Activated CD4-positive, alpha-beta T cell treated with anti-CD3 and anti-CD28 coated beads, Interleukin-2, amount 50 U/mL, for 48 hours (primary cell): ENCODE measurements around the gene GP1BB.

Experiments used
- DNase-seq, 2 experiments: peaks; one replicate each; pipeline ENCODE4 v3.0.0-alpha.2; 2020

Gene GP1BB

GRCh38 chr22:19756288-19757128 lies 33.2 kb downstream of the GP1BB start:
- DNase-seq = peak; percentile 68 to 73

- DNase-seq = no peak
These were observed 34.0 kb downstream of the GP1BB start for GRCh38 chr22:19757140-19757984.

DNA sequence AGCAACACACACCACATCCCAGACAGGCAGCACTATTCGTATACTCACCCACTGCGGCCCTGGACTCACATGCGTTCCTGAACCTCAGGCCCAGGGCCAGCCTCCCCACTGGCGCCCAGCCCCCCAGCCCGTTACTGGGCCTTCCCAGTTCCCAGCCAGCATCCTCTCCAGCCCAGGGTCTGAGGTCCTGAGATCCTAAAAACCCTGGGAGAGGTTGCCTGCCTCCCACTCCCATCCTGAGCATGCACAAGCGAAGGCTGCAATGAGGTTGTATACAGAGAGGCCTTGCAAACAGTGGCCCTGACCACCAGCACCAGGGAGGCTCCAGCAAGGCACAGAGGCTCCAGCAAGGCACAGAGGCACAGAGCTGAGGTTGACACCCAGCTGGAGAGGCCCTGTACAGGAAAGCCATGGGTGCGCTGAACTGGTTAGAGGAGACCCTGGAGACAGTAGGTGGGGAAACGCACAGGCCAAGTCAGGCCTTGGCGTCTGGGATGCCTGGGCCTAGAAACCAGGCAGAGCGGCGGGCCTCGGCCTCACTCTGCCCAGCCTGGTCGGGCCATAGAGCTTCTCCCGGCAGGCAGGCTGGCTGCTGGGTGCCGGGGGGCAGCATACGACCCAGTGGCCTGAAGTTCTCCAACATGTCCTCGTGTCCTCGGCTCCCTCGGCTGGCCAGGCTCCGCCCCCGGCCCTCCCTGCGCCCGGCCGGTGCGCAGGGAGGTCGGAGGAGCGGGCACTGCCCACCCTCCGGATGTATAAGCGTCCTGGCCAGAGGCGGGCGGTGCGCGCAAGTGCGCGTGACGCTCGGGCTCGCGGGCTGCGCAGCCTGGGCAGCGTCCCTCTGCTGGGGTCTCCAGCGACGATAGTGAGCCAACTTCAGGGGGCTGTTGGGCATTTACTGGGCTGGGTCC lies 34.9 kb downstream of the GP1BB start:
- DNase-seq = no peak

GRCh38 chr22:19758896-19759426 lies 35.6 kb downstream of the GP1BB start:
- no peak for DNase-seq

- no peak for DNase-seq
These were observed 36.2 kb downstream of the GP1BB start for GRCh38 chr22:19759427-19760057.

DNA sequence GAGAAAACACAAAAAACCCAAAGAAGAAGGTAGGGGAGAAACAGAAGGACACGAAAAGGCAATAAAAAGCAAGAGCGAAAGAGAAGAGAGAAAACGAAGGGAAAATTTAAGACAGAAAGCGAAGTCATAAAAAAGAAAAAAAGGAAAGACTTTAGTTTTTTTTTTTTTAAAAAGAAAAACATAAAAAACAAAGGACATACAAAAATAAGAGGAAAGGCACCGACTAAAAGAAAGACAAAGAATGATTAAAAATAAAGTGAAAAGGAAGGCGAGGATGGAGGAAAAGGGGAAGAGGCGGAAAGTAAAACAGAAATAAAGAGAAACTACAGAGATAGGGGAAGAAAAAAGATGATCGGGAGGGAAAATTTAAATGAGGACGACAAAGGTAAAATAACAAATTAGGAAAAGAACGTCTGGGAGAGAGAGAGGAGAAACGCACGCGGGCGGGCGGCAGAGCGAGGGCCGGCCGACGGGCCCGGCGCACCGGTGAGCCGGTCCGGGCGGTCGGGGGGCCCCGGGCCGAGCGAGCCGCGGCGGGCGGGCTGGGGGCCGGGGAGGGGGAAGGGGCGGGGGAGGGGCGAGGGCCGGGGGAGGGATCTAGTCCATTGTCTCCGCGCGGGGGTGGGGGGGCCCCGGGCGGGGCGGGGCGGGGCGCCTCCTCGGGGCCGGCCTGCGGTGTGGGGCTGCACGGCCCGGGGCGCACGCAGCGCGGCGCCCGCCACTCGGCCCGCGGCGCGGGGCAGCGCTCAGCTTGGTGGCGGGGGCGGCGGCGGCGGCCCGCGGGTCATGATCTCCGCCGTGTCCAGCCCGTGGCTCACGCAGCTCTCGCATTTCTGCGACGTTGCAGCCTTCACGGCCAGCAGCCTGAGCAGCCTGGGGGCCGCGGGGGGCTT lies 37.0 kb downstream of the GP1BB start, which contains the start of gene TBX1:
Gene TBX1 (plus strand): TSS at position 721 of the 893 bp plus-strand sequence. CDS start 66 bp downstream, at position 787.
- DNase-seq = no peak

DNA sequence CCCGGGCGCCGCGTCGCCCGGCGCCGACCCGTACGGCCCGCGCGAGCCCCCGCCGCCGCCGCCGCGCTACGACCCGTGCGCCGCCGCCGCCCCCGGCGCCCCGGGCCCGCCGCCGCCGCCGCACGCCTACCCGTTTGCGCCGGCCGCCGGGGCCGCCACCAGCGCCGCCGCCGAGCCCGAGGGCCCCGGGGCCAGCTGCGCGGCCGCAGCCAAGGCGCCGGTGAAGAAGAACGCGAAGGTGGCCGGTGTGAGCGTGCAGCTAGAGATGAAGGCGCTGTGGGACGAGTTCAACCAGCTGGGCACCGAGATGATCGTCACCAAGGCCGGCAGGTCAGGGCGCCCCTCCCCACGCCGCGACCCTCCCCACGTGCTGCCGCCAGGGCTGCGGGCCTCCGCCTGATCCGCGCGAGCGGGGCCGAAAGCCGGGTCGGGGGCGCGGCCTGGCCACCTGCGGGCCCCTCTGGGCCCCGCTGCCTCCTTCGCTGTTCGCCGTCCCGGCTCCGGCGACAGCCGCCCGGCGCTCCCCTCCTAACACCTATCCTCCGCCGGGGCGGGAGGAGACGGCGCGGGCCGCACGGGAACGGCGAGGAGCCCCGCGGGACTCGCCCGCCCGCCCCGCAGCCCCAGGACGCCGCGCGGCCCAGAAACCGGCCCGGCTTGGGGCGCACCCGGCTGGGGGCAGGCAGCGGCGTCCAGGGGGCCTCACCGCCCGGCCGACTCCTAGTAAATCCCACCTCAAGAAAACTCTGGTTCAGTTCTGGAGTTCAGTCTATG lies 37.8 kb downstream of the GP1BB start:
- DNase-seq = no peak

DNA sequence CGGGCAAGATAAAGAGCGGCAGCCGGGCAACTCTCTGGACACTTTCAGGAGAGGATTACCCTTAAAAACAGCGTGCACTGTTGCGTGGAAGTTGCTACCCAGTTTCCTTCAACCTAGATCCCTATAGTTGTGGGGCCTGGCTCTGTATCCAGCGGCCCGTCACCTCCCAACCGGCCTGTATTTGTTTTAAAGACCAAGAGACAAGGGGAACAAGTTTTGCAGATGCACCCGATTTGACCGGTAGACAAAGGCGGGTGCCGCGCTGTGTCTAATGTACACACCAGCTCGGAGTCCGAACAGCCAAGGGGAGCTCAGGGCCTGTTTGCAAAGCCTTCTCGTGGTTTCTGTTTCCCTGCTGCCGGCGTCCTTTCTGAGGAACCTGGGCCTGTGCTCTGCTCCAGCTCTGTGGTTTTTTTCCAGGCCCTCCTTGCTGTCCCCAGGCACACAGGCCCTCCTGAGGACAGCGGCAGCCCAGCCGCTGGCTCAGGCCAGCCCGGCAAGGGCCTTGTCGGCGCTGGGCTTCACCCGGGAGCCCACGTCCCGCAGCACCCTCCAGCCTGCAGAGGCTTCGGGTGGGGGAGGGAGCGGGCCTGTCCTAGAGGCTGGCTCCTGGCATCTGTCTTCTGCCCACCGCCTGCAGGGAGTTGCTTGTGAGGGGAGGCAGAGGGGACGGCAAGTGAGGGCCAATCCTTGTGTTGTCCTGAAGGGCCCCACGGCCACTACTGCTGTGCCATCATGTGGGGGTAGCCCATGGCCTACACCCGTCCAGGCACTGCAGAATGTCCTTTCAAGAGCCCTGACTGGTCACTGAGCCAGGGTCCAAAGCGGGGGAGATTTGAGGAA lies 38.6 kb downstream of the GP1BB start:
- DNase-seq = no peak

DNA sequence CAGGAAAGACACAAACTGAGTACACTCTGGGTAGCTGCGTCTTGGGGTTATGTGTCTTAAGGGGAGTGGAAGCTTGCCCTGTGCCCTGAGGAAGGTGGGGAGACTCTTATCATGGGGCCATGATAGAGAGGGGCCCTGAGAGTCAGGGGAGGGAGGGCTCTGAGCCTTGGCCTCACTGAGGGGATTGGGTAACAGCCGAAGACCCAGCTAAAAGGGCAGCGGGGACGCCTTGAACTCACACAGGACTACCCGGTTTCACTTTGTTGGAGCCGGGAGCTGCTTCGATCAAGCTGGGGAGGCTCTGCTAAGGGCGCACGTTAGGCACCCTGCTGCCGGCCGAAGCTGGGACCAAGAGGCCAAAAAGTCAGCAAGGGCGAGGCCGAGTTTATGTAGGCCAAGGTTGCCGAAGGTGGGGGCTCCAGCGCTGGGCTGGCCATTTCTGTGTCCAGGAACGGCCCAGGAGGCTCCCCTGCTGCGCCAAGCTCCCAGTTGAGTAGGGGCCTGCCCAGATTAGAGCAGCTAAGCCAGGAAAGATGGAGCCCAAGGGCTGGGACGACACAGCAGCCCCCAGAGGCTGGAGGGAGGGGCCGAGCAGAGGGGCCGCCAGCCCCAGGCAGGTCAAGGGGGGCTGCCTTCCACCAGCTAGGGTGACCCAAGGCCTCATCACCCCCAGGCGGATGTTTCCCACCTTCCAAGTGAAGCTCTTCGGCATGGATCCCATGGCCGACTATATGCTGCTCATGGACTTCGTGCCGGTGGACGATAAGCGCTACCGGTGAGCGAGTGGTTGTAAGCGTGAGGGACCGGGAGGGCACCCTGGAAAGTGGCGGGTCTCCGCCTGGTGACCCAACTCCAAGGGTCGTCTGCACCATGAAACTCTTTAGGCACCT lies 39.5 kb downstream of the GP1BB start:
- DNase-seq = no peak

DNA sequence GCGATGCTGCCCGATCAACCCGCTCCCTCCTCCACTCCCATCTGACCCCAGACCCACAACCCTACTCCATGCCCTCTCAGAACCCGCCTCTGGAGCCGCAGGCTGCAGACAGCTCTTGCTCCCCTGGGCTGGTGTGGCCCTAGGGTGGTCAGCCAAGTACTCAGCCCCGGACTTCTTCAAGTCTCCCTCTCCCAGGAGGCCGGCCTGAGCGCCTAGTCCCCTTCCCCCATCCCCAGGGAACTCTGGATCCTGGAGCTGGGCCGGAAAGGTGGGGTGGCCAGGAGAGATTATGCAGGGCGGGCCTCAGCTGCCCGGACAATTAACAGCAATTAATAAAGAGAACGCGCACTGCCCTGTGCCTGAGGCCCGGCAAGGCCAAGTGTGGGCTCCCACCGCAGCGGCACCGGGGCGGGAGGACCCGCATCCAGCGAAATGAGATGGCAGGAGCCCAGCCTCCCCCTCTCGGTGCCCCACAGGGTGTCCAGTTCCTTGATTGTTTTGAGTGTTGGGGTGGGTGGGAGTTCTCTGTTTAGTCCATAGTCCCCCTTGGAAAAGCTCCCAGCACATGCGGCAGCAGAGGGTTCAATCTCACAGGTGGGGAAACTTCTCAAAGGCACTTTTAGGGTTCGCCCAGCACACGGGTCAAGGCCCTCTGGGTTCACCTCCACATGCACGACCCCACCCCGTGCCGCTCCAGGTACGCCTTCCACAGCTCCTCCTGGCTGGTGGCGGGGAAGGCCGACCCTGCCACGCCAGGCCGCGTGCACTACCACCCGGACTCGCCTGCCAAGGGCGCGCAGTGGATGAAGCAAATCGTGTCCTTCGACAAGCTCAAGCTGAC lies 40.3 kb downstream of the GP1BB start:
- DNase-seq = no peak

DNA sequence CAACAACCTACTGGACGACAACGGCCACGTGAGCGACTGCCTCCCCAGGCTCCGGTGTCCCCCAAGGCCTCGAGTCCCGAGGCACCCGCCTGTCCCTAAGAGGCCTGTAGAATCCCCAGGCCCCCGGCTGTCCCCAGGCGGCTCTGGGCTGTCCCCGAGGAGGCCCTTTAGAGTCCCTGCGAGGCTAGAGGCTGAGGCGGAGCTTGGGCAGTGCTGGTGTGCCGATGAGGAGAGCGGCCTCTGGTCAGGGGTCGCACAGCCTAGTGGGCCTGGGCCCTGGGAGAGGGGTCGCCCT lies 40.9 kb downstream of the GP1BB start:
- DNase-seq = no peak

DNA sequence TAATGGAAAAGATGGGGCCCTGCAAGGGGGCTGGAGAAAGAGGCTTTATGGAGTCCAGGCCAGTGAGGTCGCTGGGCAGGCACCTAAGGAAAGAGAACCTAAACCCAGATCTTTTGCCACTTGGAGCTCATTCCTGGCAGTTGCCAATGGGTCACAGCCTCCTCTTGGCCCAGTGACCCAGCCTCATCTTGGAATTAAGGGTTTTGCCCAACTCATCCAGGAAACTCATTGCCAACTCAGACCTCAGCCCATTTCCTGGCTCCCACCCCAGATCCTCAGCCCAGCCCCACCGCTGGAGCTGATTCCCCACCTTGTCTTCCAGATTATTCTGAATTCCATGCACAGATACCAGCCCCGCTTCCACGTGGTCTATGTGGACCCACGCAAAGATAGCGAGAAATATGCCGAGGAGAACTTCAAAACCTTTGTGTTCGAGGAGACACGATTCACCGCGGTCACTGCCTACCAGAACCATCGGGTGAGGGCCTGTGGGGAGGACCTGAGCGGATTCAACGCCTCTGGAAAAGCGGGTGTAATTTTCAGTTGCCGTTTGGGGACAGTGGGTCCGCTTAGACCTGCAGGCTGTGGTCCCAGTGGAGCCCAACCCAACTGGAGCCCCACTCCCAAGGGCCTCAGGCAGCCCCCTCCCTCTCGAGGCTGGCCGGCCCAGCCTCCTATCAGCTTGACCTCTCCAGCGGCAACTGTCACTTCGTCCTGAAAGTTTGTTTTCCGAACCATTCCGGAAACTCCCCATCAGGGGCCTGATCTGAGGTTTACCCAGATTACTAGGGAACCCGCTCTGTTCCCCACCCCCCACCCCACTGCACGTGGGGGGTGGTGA lies 41.5 kb downstream of the GP1BB start:
- no peak for DNase-seq

DNA sequence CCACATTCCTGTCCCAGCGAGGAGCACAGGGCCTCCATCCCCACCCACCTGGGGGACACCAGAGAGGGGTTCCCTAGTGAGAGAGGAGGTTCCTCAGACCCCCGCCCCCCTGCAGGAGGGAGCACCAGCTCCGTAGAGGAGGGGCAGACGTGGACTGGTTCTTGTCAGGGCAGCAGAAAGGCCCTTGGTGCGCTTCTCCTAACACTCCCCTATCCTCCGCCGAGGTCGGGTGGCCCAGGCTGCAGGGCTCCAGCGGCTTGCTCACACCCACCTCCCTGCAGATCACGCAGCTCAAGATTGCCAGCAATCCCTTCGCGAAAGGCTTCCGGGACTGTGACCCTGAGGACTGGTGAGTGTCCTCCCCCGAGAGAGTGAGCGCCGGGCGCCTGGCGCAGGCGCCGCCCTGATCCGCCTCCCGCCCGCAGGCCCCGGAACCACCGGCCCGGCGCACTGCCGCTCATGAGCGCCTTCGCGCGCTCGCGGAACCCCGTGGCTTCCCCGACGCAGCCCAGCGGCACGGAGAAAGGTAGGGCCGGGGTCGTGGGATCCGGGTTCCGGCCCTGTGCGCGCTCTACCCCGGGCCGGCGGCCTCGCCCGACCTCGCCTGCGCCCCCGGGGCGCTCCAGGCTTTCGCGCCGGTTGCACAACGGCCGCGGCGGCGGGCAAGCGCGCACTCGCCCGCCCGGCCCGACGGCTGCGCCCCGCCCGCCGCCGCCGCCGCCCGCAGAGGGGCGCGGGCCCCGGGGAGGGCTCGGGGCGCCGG lies 42.3 kb downstream of the GP1BB start:
- DNase-seq = no peak

DNA sequence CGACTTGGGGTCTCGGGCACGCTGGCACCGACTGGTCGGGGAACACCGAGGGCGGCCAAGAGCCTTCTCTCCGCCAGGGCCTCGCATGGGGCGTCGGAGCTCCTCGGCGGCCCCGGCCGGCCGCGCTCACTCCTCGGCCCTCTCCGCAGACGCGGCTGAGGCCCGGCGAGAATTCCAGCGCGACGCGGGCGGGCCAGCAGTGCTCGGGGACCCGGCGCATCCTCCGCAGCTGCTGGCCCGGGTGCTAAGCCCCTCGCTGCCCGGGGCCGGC lies 42.8 kb downstream of the GP1BB start:
- DNase-seq = no peak

GRCh38 chr22:19766511-19767426 lies 43.4 kb downstream of the GP1BB start:
- peak; percentile 55 to 66 for DNase-seq
